NCI-H82 treated with DMSO at 0.1 percent for 48 hours (cell line): Measurements from ENCODE around the gene ITPRIP.

Source experiments
- DNase-seq: peaks from one replicate; lab custom pipeline; 2025; ENCODE audit not compliant: unreplicated experiment; lab: John Stamatoyannopoulos, UW

ITPRIP gene

GRCh38 chr10:104308439-104308903 is 29.8 kb downstream of the ITPRIP start:
- no peak for DNase-seq

- no peak for DNase-seq
Measured at GRCh38 chr10:104307576-104308438, 30.5 kb downstream of the ITPRIP start.

DNA sequence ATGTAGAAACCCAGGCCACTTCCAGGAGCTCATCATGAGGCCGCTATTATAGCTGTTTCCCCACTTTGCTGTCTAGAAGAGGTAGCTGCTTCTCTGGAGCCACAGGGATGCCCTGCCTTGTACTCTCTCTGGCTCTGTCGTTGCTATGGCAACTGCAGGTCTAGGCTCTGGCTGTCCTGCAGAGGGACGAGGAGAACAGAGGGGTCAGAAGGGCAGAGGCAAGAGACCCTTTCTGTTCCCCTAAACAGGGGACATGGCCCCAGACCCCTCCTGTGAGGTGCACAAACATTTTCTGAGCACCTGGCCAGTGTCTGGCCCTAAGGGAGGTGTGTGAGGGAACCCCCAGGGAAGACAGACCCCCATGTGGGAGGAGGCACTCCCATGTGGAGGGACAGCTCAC is 31.4 kb downstream of the ITPRIP start:
- DNase-seq: no peak

DNA sequence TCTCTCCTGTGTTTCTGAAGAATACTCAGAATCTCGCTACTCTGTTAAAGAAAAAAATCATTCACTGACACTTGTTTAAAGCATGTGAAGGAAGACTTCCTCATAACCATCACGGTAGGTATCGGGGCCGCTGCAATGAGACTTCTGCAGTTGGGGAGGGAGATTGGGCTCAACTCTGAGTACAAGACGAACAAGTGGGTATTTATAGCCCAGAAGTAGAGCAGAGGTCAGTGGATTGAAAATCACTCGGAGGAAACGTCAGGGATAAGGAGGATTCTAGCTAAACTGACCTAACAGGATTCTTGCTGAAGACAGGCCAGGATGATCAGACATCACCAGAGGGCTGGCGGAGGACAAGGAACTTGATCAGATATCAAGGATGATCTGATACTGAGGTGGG is 33.3 kb downstream of the ITPRIP start:
- no peak for DNase-seq

DNA sequence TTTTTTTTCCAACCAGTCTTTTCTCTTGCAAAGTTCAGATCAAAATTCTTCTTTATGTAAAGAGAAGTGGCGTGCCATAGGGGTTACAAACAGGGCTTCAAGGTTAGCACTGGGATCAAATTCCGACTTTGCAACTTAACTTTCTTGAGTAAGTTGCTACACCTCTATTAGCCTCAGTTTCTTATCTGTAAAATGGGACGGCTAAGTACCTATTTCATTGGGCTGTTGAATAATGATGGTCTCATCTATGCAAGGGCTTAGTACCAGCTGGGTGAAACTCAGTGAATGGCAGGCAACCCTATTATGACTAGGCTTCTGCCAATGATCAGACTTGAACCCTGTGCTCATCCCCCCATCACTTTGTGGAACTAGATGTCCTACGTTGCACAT is 33.9 kb downstream of the ITPRIP start:
- no peak for DNase-seq

DNA sequence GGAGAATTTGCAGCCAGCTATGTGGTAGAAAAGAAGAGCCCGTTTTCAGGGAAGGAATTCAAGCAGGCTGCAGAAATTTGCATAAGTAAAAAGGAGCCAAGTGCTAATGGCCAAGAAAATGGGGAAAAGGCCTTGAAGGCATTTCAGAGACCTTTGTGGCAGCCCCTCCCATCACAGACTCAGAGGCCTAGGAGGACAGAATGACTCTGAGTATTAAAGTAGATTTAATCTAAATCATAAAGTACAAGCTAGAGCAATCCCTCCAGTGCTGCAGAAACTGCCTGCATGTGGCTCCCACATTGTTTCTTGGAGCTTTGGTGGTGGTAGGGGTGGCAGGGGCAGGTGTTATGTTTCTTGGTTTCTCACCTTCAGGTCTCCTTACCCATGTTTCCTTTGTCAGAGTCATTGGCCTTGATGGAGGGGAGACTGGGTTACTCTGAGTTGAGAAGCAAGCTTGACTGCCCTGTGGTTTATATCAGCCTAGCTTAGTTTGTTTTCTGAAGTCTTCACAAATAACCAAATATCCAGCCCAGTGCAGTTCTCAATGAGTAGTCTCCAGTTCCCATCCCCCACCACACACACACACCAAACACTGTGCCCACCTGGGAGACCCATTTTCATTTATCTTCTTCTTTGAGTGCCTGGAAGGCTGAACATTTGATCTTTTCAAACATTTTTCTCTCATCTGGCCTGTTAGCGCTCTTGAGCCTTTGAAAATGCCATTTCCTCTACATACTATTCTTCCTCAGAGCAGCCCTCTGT is 34.5 kb downstream of the ITPRIP start:
- DNase-seq: no peak

- DNase-seq: no peak
Measured at GRCh38 chr10:104301907-104302690, 36.2 kb downstream of the ITPRIP start.

GRCh38 chr10:104300736-104301292 is 37.5 kb downstream of the ITPRIP start:
- peak; percentile 58 for DNase-seq

GRCh38 chr10:104300002-104300735 is 38.1 kb downstream of the ITPRIP start:
- no peak for DNase-seq

- no peak for DNase-seq
Measured at GRCh38 chr10:104299031-104299904, 39.0 kb downstream of the ITPRIP start.

DNA sequence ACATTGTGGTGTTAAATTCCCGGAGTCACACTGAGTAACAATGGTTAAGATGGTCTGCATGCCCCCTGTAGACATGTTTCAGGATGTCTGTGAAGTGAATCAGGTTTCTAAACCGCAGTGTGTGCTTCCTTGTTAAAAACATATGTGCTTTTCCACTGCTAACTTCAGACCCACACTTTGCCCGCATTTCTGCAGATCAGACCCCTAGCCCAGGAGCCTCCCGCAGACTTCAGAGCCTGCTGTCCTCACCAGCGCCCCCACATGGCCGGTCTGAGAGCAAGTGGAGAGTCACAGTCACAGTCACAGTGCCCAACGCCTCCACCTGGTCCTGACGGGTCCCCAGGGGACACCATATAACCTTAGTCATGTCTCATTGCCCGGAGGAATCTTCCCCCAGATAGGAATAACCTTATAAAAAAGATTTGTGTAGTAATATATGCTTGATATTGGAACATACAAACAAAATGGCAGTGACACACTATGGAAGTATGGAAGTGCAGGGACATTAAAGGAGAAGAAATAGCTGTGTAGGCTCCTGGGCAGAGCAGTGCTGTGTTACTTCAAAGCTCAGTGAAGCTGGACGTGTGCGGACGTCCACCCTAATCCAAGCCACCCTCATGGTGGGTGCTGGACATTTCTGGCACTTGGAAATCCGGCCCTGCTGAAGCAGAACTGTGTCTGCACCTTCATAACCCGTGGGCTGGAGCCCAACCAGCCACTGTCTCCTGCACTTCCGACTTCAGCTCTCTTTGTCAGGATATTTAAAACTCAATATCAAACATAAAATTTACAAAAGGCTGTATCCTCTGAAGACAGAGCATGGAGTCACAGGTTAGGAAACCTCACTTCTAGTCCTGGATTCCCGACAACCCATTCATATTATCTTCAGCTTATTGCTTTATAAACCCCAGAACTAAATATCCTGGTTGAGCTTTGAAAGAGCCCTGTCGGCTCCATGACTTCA is 40.3 kb downstream of the ITPRIP start:
- DNase-seq: no peak

DNA sequence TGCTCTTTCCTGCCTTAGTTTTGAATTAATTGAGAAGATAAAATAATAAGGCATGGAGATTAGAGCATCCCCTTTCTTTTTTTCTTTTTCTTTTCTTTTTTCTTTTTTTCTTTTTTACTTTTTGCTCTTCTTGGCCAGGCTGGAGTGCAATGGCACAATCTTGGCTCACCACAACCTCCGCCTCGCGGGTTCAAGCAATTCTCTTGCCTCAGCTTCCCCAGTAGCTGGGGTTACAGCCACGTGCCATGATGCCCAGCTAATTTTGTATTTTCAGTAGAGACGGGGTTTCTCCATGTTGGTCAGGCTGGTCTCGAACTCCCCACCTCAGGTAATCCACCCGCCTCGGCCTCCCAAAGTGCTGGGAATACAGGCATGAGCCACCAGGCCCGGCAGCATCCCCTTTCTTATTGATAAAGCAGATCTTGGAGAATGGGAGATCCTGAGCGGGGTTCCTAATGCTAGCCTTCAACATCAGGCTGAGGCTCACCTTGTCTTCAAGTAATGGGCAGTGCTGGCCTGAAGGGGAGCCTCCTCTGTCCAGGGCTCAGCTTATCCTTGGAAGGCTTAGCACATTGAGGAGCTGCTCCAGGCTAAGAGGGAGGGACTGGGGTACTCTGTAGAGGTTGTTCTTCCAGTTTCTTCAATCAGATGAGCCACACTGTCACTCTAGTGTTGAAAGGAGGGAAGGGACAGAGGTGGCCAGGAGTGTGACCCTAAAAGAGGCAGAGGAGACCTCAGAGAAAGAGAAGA is 41.4 kb downstream of the ITPRIP start:
- DNase-seq: no peak

DNA sequence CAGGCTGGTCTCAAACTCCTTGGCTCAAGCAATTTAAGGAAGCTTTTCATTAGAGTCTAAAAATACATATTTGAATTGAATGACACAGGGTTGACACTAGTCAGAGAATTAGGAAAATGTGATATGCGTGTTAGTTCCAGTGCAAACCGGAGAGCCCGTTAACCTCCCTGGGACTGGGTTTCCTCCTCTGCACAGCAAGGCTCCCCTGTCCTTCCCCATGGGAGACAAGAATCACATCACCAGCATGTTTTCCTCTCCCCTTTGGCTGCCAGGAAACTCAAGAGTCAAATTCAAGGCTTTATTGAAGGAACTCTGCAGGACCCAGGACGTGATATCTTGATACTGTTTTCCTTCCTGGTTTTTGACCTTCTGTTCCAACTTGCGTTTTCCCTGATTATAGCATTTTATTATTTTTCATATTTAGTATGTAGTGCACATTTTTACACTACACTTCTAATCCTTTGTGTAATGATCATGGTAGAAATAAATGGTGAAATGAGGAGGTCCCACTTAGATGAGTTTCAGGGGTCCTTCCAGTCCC is 44.4 kb downstream of the ITPRIP start:
- no peak for DNase-seq

DNA sequence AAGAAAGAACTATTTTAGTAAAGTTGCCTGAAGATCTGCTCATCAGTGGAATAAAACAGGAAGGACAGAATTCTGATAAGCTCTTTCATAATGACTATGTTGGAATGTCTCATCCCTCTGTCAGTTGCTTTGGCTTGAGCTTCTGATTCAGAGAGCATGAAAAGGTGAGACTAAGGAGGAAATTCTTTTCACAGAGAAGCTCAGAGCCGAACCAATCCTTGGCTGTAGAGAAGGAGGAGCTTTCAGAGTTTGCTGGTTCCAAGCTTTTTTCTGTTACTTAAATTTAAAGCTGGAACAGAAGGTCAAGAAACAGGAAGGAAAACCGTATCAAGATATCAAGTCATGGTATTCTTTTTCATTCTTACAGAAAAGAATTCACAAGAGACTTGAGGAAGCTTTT is 45.3 kb downstream of the ITPRIP start:
- no peak for DNase-seq

GRCh38 chr10:104291439-104291951 is 46.8 kb downstream of the ITPRIP start:
- DNase-seq: peak; percentile 42

- no peak for DNase-seq
Measured at GRCh38 chr10:104288355-104288754, 49.9 kb downstream of the ITPRIP start.

DNA sequence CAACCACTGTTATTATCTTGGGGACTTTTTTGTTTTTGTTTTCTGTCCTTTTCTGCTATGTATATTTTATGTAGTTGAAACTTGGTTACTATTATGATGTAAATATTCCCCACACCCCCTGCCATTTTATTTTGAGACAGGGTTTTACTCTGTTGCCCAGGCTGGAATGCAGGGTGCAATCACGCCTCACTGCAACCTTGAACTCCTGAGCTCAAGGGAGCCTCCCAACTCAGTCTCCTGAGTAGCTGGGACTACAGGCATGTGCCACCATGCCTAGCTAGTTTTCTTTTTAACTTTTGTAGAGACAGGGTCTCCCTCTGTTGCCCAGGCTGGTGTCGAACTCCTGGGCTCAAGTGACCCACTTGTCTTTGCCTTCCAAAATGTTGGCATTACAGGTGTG is 51.3 kb downstream of the ITPRIP start:
- no peak for DNase-seq
